ENCODE measurements around the gene FLCN.

Gene FLCN

GRCh38 chr17:17167356-17167755, 69.6 kb downstream of the FLCN start:
- DNase-seq (ENCODE audit: low spot score) = no peak

- DNase-seq (ENCODE audit: low spot score) = no peak
Observed at GRCh38 chr17:17166446-17166845, 70.5 kb downstream of the FLCN start.

GRCh38 chr17:17165666-17166308, 71.2 kb downstream of the FLCN start:
- no peak for DNase-seq (ENCODE audit: low spot score)

- DNase-seq (ENCODE audit: low spot score) = no peak
Observed at GRCh38 chr17:17164676-17165075, 72.3 kb downstream of the FLCN start.

GRCh38 chr17:17164156-17164555, 72.8 kb downstream of the FLCN start:
- DNase-seq (ENCODE audit: low spot score) = no peak

Measured in AG20443 (cell line).